Fibroblast of skin of right quadriceps (primary cell): ENCODE data around the gene IL4I1.

Experiments
- DNase-seq: peaks from one replicate; pipeline ENCODE4 v3.0.0-alpha.2; 2013

The IL4I1 gene

DNA sequence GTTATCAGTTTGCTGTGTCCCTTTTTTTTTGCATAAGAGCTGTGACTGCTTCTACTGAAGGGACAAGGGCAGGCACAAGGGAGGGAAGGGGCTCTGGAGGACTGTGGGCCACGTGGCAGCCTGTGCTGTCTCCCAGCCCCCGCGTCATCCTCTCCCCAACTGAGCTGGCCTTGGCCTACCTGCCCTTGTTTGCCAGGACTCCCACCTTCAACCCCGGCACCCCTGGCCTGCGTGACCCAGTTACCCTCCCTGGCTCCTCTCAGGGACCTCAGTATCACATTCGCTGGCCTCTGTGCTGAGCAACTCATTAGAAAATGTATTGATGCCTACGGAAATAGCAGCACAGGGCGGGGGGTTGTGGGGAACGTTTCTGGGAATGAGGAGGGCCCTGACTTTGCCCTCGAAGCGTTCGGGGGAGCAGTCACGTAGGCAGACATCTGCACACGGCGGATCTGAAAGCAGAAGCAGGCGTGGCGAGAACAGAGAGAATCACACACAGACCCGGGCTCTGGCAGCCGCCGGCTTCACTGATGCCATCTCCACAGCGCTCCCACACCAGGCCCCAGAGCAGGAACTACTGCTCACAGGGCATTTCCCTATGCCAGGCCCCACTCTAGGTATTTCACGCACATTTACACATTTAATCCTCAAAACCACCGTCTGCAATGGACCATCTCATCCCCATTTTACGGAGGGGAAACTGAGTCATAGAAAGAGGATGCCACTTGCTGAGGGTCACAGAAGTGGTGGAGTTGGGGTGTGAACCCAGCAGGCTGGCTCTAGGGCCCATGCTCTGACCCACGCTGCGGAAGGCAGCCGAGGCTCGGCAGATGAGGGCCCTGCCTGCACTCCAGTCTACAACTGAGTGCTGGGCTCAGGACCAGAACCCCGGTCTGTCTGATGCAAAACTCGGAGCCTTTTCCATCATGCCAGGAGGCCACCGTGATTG, 26.6 kb upstream of the IL4I1 start:
- no peak for DNase-seq

- DNase-seq: peak; percentile 63
Observed at GRCh38 chr19:49921871-49922795, 25.4 kb upstream of the IL4I1 start.

DNA sequence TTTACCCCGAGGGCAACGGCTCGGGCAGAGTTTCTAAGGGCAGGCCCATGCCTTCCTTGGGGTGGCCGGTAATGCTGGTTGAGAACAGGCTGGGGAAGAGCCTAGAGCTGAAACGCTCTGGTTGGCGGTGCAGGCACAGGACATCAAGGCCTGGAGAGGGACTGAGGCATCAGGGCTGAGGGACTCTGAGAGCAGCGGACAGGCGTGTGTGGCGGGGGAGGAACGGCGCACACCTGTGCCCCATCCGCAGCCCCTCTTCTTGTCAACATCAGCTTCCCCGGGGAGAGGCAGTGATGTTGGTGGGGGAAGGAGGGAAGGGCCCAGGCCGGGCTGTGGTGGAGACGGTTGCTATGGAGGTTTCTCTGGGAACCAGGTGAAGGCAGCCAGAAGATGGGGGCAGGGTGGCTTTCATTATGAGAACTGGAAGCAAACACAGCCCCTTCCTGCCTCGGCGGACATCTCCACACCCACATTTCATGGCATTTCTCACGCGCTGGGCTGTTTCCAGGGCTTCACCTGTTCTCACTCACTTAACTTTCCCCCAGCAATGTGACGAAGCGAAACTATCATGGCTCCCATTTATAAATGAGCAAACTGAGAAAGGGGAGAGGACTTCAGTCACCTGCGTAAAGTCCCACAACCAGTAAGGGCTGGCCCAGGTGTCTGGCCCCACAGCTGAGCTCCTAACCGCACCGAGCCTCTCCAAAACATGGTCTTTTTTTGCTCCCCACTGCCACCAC, 24.1 kb upstream of the IL4I1 start:
- DNase-seq: no peak

DNA sequence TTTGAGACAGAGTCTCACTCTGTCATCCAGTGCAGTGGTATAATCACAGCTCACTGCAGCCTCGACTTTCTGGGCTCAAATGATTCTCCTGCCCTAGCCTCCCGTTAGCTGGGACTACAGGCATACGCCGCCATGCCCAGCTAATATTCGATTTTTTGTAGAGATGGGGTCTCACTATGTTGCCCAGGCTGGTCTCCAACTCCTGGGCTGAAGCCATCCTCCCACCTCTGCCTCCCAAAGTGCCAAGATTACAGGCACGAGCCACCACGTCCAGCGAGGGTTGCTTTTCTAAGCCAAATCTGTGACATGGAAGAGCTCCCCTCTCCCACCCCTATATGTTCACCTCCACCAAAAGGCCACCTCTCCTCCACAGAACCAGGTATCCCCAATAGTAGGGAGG, 21.4 kb upstream of the IL4I1 start:
- no peak for DNase-seq

- no peak for DNase-seq
Observed at GRCh38 chr19:49916839-49917733, 20.4 kb upstream of the IL4I1 start.

- no peak for DNase-seq
Observed at GRCh38 chr19:49915271-49915670, 18.6 kb upstream of the IL4I1 start.

DNA sequence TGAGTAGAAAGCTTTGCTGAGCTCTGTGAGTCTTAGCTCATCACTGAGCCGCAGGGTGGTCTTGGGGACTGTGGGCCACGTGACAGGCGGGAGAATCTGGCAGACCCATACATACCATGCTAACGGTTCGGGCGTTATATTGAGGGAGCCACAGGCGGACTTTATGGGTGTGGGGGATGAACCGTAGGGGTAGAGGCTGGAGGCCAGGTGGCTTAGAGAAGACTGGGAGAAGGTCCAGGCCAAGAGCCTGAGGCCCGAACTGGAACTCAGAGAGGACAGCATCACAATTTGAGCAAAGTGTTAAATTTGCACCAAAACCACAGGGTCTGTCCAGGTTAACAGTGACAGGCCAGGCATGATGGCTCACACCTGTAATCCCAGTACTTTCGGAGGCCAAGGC, 17.0 kb upstream of the IL4I1 start:
- no peak for DNase-seq

DNA sequence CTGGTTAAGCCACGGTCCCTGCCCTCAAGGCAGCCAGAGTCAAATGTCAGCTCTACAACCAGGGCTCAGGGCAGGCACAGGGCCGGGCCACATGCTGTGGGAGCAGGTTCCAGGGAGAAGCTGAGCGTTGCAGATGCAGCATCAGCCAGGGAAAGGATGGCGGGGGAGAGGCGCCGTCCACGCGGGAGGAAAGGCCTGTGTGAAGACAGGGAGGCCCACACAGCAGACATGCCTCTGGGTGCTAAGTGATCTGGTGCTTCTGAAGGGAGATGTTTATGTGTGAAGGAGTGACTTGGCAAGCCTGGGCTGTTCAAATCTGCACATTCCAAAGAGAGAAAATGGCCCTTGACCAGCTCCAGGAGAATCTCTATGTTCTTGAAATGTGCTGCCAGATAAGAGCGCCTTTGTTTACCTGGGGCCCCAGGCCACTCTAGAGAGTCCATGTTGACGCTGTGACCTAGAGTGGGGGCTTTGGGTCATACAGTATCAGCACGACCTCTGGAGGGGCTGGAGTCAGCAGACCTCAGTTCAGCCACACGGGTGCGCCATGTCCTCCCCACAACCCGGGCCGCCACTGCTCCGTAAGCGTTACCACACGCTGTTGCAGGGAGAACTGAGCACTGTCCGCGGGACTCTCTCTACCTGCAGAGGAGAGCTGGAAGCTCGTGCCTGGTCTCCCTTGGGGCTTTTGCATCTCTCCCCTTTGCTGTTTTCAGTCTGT, 16.4 kb upstream of the IL4I1 start:
- DNase-seq: no peak

DNA sequence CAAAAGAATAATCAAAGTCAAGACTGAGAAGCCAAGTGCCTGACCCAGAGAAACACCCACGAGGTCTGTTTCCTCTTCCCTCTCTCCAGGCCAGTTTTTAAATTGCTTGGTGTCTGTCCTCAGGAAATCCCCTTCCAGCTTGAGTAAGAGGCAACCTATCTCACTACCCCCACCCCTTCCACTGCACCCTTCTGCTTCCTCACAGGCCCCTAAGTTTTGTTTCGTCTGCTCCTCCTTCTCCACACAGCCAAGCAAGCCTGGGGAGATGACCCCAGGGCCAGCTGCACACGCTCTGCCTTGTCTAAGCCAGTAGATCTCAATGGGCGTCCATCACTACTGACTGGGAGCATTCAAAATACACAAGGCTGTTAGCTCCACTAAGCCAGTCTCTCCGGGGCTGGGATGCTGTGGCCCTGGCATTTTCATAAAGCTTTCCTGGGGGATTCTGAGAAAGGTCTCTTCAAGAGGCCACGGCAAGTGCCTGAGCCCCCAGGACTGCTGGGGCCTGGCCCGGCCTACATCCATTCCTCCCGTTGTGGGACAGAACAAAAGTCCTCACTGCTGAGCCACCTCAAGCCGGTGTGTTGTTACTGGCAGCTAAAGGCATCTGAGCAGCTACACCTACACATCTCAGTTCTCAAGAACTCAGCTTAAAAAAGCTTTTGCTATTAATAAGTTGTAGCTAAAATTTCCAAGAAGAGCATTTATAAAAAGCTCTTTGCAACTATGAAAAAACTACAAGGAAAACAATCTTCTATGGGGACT, 14.9 kb upstream of the IL4I1 start:
- no peak for DNase-seq

- DNase-seq: no peak
Observed at GRCh38 chr19:49910179-49910578, 13.5 kb upstream of the IL4I1 start.

DNA sequence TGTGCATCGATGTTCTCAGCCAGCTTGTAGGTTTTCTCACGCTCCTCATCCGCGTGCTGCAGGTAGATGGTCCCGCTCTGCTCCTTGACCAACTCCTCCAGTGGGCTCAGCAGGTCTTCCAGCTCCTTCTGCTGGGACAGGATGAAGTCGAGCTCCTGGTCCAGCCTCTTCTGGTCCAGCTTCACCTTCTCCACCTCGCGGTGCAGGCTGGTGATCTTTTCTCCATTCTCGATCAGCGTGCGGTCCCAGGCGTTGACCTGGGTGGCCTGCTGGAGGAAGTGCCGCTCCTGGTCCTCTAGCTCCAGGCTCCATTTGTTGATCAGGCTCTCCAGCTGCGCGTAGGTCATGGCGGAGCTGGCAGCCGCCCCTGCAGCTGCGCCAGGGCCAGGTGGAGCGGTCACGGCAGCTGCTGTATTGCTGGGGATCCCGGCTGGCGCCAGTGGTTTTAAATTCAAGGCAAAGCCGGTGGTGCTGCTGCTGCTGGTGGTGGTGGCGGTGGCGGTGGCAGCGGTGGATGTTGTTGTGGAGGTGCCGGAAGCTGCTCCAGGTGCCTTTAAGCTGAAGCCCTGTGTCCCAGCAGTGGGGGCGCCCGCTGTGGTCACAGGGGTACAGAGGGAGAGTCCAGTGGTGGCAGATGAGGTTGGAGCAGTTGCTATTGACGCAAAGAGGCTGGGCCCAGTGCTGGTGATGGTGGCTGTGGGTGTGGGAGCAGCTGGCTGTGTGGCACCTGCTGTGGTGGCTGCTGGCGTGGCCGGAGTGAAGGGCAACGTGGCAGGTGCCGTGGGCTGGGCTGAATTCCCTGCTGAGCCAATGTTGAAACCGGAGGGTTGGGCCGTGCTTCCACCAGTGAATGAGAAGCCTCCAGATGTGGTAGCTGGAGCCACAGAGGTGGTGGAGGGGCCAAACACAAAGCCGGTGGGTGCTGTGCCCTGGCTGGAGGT, 12.1 kb upstream of the IL4I1 start:
- DNase-seq: no peak

- DNase-seq: no peak
Observed at GRCh38 chr19:49907745-49908446, 11.2 kb upstream of the IL4I1 start.

DNA sequence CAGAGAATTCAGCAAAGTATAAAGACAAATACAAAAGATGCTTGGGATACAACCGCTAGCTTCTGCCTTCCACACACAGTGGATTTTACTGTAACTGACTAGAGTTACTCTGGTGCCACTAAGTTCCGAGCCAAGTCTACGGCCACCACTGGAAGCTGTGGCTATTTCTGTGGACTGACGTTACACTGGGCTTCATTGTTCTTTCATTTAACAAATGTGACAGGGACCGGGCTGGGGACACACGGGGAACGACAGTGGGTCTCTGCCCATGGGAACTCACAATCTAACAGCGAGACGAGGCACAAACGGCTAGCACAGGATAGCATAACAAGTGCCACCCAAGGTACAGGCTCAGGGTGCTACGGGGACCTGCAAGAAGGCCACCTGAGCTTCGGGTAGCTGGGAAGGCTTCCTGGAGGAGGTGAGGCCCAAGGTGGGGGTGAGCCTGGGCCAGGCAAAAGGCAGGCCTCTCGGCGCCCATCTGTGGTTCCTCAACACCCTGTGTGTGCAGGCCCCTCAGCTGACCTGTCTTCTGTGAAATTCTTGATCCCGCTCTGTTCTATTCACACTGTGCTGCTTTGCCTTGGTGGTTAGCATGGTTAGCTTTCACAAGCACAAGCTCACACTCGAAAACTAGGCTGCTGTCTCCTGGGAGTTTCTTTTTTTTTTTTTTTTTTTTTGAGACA, 10.3 kb upstream of the IL4I1 start:
- DNase-seq: no peak

GRCh38 chr19:49904136-49904535, 7.4 kb upstream of the IL4I1 start:
- no peak for DNase-seq

DNA sequence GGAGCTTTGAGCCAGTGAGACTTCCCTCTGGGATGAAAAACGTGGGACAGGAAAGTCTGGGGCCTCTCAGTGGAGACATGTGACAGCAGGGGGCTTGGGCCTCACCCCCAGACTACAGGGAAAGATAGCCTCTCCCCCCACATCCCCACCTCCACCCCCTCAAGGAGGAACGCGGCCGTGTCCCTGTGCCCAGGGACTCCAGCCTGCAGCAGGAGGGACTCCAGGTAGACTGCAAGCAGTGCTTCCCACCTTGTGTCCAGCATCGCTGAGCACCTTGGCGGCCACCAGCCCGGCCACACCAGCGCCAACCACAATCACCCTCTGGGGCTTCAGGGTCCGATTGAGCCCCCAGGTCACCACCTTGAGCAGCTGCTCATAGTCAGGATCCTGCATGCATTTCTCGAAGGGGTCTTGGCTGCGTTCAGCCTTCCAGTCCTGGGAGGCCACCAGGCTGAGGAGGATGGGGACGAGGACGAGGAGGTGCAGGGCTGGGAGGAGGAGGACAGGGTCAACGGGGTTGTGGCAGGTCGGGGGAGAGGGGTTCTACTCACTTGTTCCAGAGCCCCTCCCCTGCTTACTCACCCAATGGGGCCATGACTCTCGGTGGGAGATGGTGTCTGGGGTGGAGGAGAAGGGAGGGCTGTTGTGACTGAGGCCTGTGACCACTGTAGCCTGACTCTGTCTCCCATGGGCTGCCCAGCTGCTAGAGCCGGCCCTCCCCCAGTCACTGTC, 955 bp downstream of the IL4I1 start:
- no peak for DNase-seq

- DNase-seq: no peak
Observed at GRCh38 chr19:49894879-49895565, 1.7 kb downstream of the IL4I1 start.
